HG02943 (cell line): ENCODE results near the gene HYAL4.
"Not testable (repeated sequence)": the region's sequence is repeated elsewhere in the genome, so short reads cannot be mapped to it uniquely, and the experiment has no call there.

ENCODE experiments used
- ATAC-seq: cut with Tn5 transposase; IDR thresholded peaks from one replicate; pipeline ENCODE4 v1.9.1; 2021; ENCODE audit warnings: mild to moderate bottlenecking, low read depth, moderate library complexity; ENCODE audit not compliant: unreplicated experiment

Gene HYAL4

GRCh38 chr7:123888192-123888591, 43.2 kb downstream of the HYAL4 start:
- no peak for ATAC-seq

GRCh38 chr7:123894753-123895152, 49.8 kb downstream of the HYAL4 start:
- ATAC-seq: not testable (repeated sequence)

- no peak for ATAC-seq
Measured at GRCh38 chr7:123901101-123901500, 56.1 kb downstream of the HYAL4 start.

GRCh38 chr7:123905714-123906113, 60.7 kb downstream of the HYAL4 start:
- no peak for ATAC-seq

GRCh38 chr7:123916240-123916724, 71.3 kb downstream of the HYAL4 start:
- ATAC-seq: no peak

- no peak for ATAC-seq
Measured at GRCh38 chr7:123917878-123918277, 72.9 kb downstream of the HYAL4 start.

- ATAC-seq: no peak
Measured at GRCh38 chr7:123918309-123918708, 73.3 kb downstream of the HYAL4 start.

- no peak for ATAC-seq
Measured at GRCh38 chr7:123923599-123923998, 78.6 kb downstream of the HYAL4 start.

GRCh38 chr7:123924941-123925340, 80.0 kb downstream of the HYAL4 start, which contains the start of gene SPAM1:
Gene SPAM1, plus strand, starts transcription at chr7:123925241. Its CDS starts 28,330 bp downstream, at chr7:123953571.
- ATAC-seq: no peak
